GM18520 (cell line): ENCODE results near the gene UBASH3A.
A peak's percentile ranks its signal among the peaks of the same experiment; 100 is the strongest.
"Not testable (repeated sequence)": the region's sequence is repeated elsewhere in the genome, so short reads cannot be mapped to it uniquely, and the experiment has no call there.

Experiments used
- ATAC-seq: cut with Tn5 transposase; IDR thresholded peaks from one replicate; pipeline ENCODE4 v1.9.1; 2021; ENCODE audit not compliant: unreplicated experiment

UBASH3A gene

DNA sequence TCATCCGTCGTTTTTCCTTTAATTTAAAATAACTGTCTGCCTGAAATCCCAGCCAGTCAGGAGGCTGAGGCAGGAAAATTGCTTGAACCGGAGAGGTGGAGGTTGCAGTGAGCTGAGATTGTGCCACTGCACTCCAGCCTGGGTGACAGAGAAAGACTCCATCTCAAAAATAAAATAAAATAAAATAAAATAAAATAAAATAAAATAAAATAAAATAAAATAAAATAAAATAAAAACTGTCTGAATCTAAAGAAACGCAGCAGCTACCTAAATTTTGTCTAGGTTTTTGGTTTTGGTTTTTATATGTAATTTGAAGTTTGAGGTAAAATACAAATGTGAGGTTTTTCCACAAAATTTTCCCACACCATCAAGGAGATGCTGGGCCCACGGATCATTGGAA, 5.0 kb downstream of the UBASH3A start:
- ATAC-seq, result not testable (repeated sequence)

DNA sequence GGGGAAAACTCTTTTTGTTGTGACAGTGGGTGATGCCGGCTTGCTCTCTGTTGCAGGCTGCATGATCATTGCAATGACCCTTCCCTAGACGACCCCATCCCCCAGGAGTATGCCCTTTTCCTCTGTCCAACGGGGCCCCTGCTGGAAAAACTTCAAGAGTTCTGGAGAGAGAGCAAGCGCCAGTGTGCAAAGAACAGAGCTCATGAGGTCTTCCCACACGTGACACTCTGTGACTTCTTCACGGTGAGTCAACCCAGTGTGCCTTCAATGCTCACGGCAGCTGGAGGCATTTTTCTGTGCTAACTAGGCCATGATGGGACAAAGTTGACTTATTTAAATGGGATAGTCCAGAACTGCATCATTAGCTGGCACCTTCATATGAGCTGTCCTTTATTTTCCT, 5.7 kb downstream of the UBASH3A start:
- ATAC-seq, result no peak

GRCh38 chr21:42411197-42411869, 7.6 kb downstream of the UBASH3A start:
- no peak for ATAC-seq

DNA sequence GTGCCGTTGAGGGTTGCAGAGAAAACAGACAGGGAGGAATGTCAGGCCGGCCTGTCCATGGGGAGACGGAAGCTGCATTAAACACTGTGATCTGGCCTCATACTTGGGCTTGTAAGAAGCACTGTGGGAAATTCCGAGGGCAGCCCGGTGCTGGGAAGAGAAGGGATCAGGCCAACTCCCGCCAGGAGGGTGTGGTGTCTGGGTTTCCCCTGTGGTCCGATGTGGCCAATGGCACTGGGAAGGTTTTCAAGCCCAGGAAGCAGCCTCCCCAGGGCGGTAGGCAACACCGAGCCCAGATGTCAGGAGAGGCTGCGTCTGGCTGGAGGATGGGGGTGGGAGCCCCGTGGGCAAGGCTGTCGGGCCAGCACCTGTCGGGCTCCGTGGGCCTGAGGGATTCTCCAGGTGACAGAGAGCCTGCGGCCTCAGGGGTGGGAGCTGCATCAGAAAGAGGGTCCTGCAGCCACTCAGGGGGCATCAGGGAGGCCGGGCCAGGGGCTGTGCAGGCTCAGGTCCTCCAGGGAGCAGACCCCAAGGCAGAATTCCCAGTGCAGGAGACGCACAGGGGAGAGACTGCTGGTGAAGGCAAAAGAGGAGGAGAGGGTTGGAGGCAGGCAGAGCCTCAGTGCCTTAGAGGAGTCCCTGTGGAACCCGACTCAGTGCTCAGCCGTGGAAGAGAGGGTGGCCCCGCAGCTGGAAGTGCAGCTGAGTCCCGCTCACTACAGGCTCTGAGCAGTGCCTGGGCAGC, 8.4 kb downstream of the UBASH3A start:
- ATAC-seq, result no peak

- ATAC-seq, result no peak
Measured at GRCh38 chr21:42412636-42412933, 8.9 kb downstream of the UBASH3A start.

- ATAC-seq, result no peak
Measured at GRCh38 chr21:42413093-42413492, 9.4 kb downstream of the UBASH3A start.

GRCh38 chr21:42413500-42413899, 9.8 kb downstream of the UBASH3A start:
- ATAC-seq, result no peak

DNA sequence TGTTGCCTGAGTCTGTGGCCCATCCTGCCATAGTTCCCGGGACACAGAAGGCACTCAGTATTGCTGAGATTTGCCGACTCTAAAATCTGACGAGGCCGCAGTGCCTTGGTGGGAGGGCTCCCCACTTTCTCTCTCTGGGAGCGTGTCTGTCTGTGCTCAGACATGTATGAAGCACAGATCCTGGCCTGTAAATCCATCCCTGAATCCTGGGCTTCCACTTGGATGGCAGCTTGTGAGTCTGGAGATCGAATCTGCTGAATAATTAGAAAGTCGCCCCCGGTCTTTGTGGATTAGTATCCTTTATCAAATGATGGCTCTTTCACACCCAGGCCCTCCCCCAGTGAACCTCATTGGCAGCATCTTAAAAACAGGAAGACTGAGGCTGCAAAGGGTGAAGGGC, 10.4 kb downstream of the UBASH3A start:
- ATAC-seq, result no peak

DNA sequence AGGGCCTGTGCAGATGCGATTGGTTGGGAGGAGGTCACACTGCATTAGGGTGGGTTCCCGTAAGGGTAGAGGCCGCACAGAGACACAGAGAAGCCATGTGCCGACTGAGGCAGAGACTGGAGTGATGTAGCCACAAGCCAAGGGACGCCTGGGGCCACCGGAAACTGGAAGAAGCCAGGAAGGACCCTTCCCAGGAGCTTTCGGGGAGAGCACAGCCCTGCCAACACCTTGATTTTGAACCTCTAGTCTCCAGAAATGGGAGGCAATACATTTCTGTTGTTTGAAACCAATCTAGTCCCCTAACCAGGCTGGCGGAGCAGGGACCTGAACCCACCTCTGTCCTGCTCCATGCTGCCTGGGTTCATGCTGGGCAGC, 10.8 kb downstream of the UBASH3A start:
- ATAC-seq, result no peak

DNA sequence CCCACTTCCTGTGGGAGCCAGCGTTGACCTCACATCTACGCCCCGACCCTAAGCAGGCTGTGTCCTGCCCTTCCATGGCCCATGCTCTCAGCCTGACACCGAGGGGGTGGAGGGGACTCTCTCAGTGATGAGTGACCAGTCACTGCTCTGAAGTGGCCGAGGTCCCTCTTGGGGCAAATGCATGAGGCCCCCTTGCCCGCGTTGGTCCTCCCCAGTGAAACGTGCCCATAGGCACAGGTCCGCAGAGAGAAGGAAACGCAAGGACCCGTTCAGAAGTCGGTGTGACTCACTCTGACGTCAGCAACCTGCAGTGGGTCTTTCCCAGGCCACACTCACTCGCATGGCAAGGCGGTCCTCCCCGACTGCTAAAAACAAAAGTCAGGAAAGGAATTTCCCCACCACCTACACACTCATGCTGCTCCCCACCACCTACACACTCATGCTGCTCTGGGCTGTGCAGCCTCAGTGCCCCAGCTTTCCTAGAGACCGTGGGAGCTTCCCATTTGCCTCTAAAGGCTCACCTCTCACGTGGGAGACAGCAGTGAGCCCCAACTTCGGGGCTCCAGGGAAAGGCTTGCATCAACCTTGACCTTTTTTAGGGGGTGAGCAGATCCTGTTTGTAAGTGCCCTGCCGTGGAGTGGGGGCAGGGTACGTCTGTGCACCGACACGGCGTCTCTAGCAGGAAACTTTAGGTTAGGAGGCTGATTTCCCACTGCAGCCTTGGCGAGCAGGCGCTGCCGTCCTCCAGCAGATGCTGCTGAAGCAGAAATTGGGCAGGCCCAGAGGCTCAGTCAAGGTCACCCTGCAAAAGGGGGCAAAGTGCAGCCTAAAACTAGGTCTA, 11.4 kb downstream of the UBASH3A start:
- ATAC-seq, result peak; percentile 71

DNA sequence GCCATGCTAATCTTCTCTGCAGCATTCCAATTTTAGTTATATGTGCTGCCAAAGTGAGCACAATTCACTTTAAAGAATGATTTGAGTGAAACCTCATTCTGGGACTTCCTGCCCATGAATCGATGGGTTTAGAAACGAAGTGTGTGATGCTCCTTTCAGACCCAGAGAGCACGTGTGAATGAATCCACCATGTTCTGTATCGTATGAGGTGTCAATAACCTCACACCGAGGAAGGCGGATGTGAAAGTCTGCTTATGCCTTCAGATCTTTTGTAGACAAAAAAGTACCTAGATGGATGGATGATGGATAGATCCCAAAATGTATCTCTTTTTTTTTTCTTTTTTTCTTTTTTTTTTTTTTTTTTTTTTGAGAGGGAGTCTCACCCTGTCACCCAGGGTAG, 13.8 kb downstream of the UBASH3A start:
- ATAC-seq, result no peak

- ATAC-seq, result no peak
Measured at GRCh38 chr21:42418886-42419285, 15.2 kb downstream of the UBASH3A start.

- no peak for ATAC-seq
Measured at GRCh38 chr21:42419845-42420244, 16.1 kb downstream of the UBASH3A start.

- ATAC-seq, result no peak
Measured at GRCh38 chr21:42421018-42421793, 17.5 kb downstream of the UBASH3A start.

GRCh38 chr21:42423197-42423675, 19.5 kb downstream of the UBASH3A start:
- no peak for ATAC-seq

- no peak for ATAC-seq
Measured at GRCh38 chr21:42423685-42424084, 20.0 kb downstream of the UBASH3A start.

- peak; percentile 33 for ATAC-seq
Measured at GRCh38 chr21:42424914-42425541, 21.3 kb downstream of the UBASH3A start.

- ATAC-seq, result peak; percentile 19
Measured at GRCh38 chr21:42425591-42425990, 21.9 kb downstream of the UBASH3A start.

GRCh38 chr21:42426424-42426823, 22.7 kb downstream of the UBASH3A start:
- no peak for ATAC-seq

DNA sequence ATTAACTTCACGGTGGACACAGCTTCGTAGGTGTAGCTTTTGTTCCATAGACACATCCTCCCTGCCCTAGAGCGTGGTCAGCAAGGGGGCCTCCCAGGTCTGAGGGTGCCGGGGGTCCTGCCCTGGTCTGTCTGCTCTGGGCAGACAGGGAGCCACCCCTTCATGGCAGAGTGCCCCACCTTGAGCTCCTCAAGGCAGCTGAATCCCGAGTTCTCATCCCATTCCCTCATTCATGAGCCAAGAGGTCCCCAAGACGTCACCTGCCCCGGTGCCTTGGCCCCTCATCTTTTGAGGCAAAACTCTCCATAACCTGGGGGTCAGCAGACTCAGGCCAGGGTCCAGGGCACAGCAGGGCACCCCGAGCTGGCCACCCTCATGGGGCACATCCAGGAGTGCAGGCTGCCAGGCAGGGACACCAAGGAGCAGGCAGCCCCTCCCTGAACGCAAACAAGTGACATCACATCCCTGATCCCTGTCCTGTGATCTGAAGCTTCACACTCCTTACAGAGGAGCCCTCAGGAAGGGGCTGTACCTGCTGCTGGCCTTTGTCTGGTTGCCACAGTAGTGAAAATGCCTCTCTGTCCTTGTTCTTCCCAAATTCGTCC, 23.3 kb downstream of the UBASH3A start:
- ATAC-seq, result no peak
